HepG2 (cell line): Measurements from ENCODE around the gene PGLYRP4.

Source experiments
- FOXM1 ChIP-seq: sonication (generic); formaldehyde crosslinking; IDR thresholded peaks from 2 replicates; pipeline ENCODE4 v1.5.0; 2020; ENCODE audit warnings: missing genetic modification reagents
- HMG20A ChIP-seq: IDR thresholded peaks from 2 replicates; pipeline ENCODE4 v1.6.1; 2016; ENCODE audit warnings: borderline replicate concordance
- HNRNPUL1 ChIP-seq: fragments of 200-400 bp; formaldehyde crosslinking; IDR thresholded peaks from 2 replicates; pipeline ENCODE4 v1.6.1; 2017; ENCODE audit warnings: low read depth, mild to moderate bottlenecking, low read length, moderate library complexity
- MXI1 ChIP-seq: IDR thresholded peaks from 3 replicates; pipeline ENCODE4 v1.6.1; 2012; ENCODE audit warnings: low read depth, low read length, inconsistent platforms, borderline replicate concordance
- RBFOX2 ChIP-seq: fragments of 200-400 bp; formaldehyde crosslinking; IDR thresholded peaks from 2 replicates; pipeline ENCODE4 v1.6.1; 2017; ENCODE audit warnings: low read depth, mild to moderate bottlenecking, low read length
- TP53 ChIP-seq: sonication (generic); formaldehyde crosslinking; conservative IDR thresholded peaks from 2 replicates; pipeline ENCODE4 v1.4.0; 2020; ENCODE audit warnings: missing genetic modification reagents
- ZC3H4 ChIP-seq: sonication (generic); formaldehyde crosslinking; IDR thresholded peaks from 2 replicates; pipeline ENCODE4 v1.4.0; 2020; ENCODE audit warnings: missing genetic modification reagents, borderline replicate concordance
- ZNF24 ChIP-seq: fragments of 450-650 bp; IDR thresholded peaks from 2 replicates; pipeline ENCODE4 v1.6.1; 2017; ENCODE audit warnings: antibody characterized with exemption, mild to moderate bottlenecking
- TF ChIP-seq, protein P1 (sequence below): sonication (generic); formaldehyde crosslinking; IDR thresholded peaks from 2 replicates; pipeline ENCODE4 v1.4.0; 2020; ENCODE audit warnings: low read depth, missing genetic modification reagents

DNA sequence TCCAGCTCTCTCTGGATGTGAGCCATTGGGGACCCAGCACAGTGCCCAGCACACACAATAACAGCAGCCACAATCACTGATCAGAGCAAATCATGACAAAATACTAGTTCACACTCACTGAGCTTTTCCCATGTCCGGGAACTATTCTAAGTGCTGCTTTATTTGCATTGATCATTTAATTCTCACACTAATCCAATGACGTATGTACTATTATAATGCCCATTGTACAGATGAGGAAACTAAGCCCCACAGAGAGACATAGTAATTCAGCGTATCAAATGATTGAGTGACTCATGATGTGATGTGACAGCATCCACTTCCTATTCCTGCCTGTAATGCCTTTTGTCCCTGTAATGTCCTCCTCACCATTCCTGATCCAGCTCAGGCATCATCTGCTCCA is 44.2 kb upstream of the PGLYRP4 start:
- no peak for TF ChIP-seq ZNF24
- TF ChIP-seq HNRNPUL1, result no peak
- TF ChIP-seq FOXM1 (CRISPR knock-in tag), result no peak
- no peak for TF ChIP-seq ZC3H4 (CRISPR knock-in tag)
- no peak for TF ChIP-seq MXI1
- no peak for TF ChIP-seq TP53 (CRISPR knock-in tag)
- TF ChIP-seq, protein P1, sequence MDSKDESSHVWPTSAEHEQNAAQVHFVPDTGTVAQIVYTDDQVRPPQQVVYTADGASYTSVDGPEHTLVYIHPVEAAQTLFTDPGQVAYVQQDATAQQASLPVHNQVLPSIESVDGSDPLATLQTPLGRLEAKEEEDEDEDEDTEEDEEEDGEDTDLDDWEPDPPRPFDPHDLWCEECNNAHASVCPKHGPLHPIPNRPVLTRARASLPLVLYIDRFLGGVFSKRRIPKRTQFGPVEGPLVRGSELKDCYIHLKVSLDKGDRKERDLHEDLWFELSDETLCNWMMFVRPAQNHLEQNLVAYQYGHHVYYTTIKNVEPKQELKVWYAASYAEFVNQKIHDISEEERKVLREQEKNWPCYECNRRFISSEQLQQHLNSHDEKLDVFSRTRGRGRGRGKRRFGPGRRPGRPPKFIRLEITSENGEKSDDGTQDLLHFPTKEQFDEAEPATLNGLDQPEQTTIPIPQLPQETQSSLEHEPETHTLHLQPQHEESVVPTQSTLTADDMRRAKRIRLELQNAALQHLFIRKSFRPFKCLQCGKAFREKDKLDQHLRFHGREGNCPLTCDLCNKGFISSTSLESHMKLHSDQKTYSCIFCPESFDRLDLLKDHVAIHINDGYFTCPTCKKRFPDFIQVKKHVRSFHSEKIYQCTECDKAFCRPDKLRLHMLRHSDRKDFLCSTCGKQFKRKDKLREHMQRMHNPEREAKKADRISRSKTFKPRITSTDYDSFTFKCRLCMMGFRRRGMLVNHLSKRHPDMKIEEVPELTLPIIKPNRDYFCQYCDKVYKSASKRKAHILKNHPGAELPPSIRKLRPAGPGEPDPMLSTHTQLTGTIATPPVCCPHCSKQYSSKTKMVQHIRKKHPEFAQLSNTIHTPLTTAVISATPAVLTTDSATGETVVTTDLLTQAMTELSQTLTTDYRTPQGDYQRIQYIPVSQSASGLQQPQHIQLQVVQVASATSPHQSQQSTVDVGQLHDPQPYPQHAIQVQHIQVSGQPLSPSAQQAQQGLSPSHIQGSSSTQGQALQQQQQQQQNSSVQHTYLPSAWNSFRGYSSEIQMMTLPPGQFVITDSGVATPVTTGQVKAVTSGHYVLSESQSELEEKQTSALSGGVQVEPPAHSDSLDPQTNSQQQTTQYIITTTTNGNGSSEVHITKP (CRISPR knock-in tag), result no peak
- no peak for TF ChIP-seq RBFOX2
- no peak for TF ChIP-seq HMG20A
